NT2/D1 (cell line): Measurements from ENCODE around the gene LPP.

ENCODE experiments used
- DNase-seq: peaks from one replicate; pipeline ENCODE4 v3.0.0-alpha.2; 2011; ENCODE audit warnings: low read depth, low spot score
- H3K27me3 ChIP-seq: 2 replicates; pipeline ENCODE4 v1.6.0; 2011; ENCODE audit warnings: mild to moderate bottlenecking; ENCODE audit not compliant: insufficient read length, insufficient read depth
- H3K36me3 ChIP-seq: 2 replicates; pipeline ENCODE4 v1.6.1; 2011; ENCODE audit warnings: mild to moderate bottlenecking, low read length, mixed read lengths; ENCODE audit not compliant: insufficient read depth, insufficient read length
- H3K4me1 ChIP-seq: 2 replicates; pipeline ENCODE4 v1.5.1; 2011; ENCODE audit not compliant: insufficient read depth, insufficient read length
- H3K4me3 ChIP-seq: 2 replicates; pipeline ENCODE4 v1.5.1; 2011; ENCODE audit warnings: low read depth; ENCODE audit not compliant: insufficient read length
- H3K9ac ChIP-seq: 2 replicates; pipeline ENCODE4 v1.6.0; 2011; ENCODE audit warnings: low read depth; ENCODE audit not compliant: insufficient read length
- H3K9me3 ChIP-seq: 2 replicates; pipeline ENCODE4 v1.5.1; 2011; ENCODE audit warnings: mild to moderate bottlenecking, low read length; ENCODE audit not compliant: insufficient read depth
- SUZ12 ChIP-seq: IDR thresholded peaks from 2 replicates; pipeline ENCODE4 v1.6.1; 2011; ENCODE audit not compliant: insufficient read length, insufficient read depth; ENCODE audit errors: extremely low read depth
- YY1 ChIP-seq: IDR thresholded peaks from 2 replicates; pipeline ENCODE4 v1.6.1; 2011; ENCODE audit not compliant: insufficient read length, insufficient read depth
- ZNF274 ChIP-seq: IDR thresholded peaks from 2 replicates; pipeline ENCODE4 v1.6.1; 2011; ENCODE audit warnings: mild to moderate bottlenecking, low read depth, low read length

LPP gene

GRCh38 chr3:188554404-188554803, 400.4 kb downstream of the LPP start:
- H3K27me3 ChIP-seq: no peaks in the 10 kb centered on the region
- no peak overlapping the region for H3K9ac ChIP-seq
- TF ChIP-seq YY1 (no peak), SUZ12 (no peak), ZNF274 (no peak)
- no peak for DNase-seq
- H3K4me1 ChIP-seq: no peaks in the 10 kb centered on the region
- H3K4me3 ChIP-seq: no peak overlapping the region
- no peaks in the 10 kb centered on the region for H3K9me3 ChIP-seq
- no peaks in the 10 kb centered on the region for H3K36me3 ChIP-seq

- H3K9me3 ChIP-seq: no peaks in the 10 kb centered on the region
- H3K4me3 ChIP-seq: no peak overlapping the region
- TF ChIP-seq SUZ12: no peak
- TF ChIP-seq YY1: no peak
- TF ChIP-seq ZNF274: no peak
- H3K36me3 ChIP-seq: no peaks in the 10 kb centered on the region
- DNase-seq: no peak
- H3K27me3 ChIP-seq: no peaks in the 10 kb centered on the region
- H3K9ac ChIP-seq: no peak overlapping the region
- no peaks in the 10 kb centered on the region for H3K4me1 ChIP-seq
Observed at GRCh38 chr3:188557235-188557634, 403.3 kb downstream of the LPP start.

- H3K9ac ChIP-seq: no peak overlapping the region
- TF ChIP-seq SUZ12: no peak
- TF ChIP-seq ZNF274: no peak
- TF ChIP-seq YY1: no peak
- DNase-seq: no peak
- no peaks in the 10 kb centered on the region for H3K27me3 ChIP-seq
- no peaks in the 10 kb centered on the region for H3K4me1 ChIP-seq
- H3K9me3 ChIP-seq: no peaks in the 10 kb centered on the region
- no peak overlapping the region for H3K4me3 ChIP-seq
- H3K36me3 ChIP-seq: no peaks in the 10 kb centered on the region
Observed at GRCh38 chr3:188558343-188559071, 404.6 kb downstream of the LPP start.

GRCh38 chr3:188559072-188559429, 405.1 kb downstream of the LPP start:
- no peak for TF ChIP-seq ZNF274
- TF ChIP-seq SUZ12: no peak
- TF ChIP-seq YY1: no peak
- no peaks in the 10 kb centered on the region for H3K27me3 ChIP-seq
- H3K4me1 ChIP-seq: no peaks in the 10 kb centered on the region
- no peak overlapping the region for H3K4me3 ChIP-seq
- H3K9me3 ChIP-seq: no peaks in the 10 kb centered on the region
- H3K9ac ChIP-seq: no peak overlapping the region
- no peaks in the 10 kb centered on the region for H3K36me3 ChIP-seq
- no peak for DNase-seq

GRCh38 chr3:188559856-188560255, 405.9 kb downstream of the LPP start:
- no peak overlapping the region for H3K4me3 ChIP-seq
- TF ChIP-seq YY1: no peak
- no peak for TF ChIP-seq ZNF274
- no peak for TF ChIP-seq SUZ12

GRCh38 chr3:188562144-188562543, 408.2 kb downstream of the LPP start:
- TF ChIP-seq ZNF274 (no peak), SUZ12 (no peak), YY1 (no peak)
- Histone ChIP-seq H3K4me1 (no peaks in the 10 kb centered on the region), H3K36me3 (no peaks in the 10 kb centered on the region), H3K4me3 (no peak overlapping the region), H3K27me3 (no peaks in the 10 kb centered on the region), H3K9me3 (no peaks in the 10 kb centered on the region), H3K9ac (no peak overlapping the region)
- no peak for DNase-seq

More at GRCh38 chr3:188559856-188560255, 405.9 kb downstream of the LPP start:
- H3K36me3 ChIP-seq: no peaks in the 10 kb centered on the region
- no peak overlapping the region for H3K9ac ChIP-seq
- DNase-seq: no peak
- no peaks in the 10 kb centered on the region for H3K27me3 ChIP-seq
- H3K9me3 ChIP-seq: no peaks in the 10 kb centered on the region
- H3K4me1 ChIP-seq: no peaks in the 10 kb centered on the region

- no peak overlapping the region for H3K4me3 ChIP-seq
- H3K36me3 ChIP-seq: no peaks in the 10 kb centered on the region
- H3K9me3 ChIP-seq: no peaks in the 10 kb centered on the region
- no peak for DNase-seq
- no peaks in the 10 kb centered on the region for H3K27me3 ChIP-seq
- H3K4me1 ChIP-seq: no peaks in the 10 kb centered on the region
- no peak overlapping the region for H3K9ac ChIP-seq
- TF ChIP-seq ZNF274 (no peak), SUZ12 (no peak), YY1 (no peak)
Observed at GRCh38 chr3:188567478-188568195, 413.7 kb downstream of the LPP start.
